Natural killer cell (primary cell): Measurements from ENCODE around the gene NR2F1-AS1. TPM values are rescaled to one million over a fixed set of nuclear protein-coding genes. Genes with fewer than 3 reads are reported as not detected.

Experiments
- ATAC-seq, 3 donors: fragments of 150-1000 bp in 2 of 3; fragments of 200-7000 bp in 1 of 3; cut with Tn5 transposase; 1 replicate in 1 of 3; 2 replicates in 2 of 3; pipeline ENCODE4 v1.10.0; 2021; ENCODE audit warnings: mild to moderate bottlenecking in 2 of 3, moderate library complexity in 2 of 3
- DNase-seq, 2 donors: peaks; one replicate each; pipeline versions ENCODE4 v3.0.0 to v3.0.0-alpha.2; 2013 to 2021; ENCODE audit warnings: mixed read lengths in 1 of 2
- H3K27ac ChIP-seq: one replicate; pipeline ENCODE4 v1.5.1; 2013; ENCODE audit warnings: mild to moderate bottlenecking, low read length
- H3K27me3 ChIP-seq: one replicate; pipeline ENCODE4 v1.6.1; 2013; ENCODE audit warnings: low read length; ENCODE audit not compliant: control insufficient read depth, insufficient read depth
- H3K36me3 ChIP-seq: one replicate; pipeline ENCODE4 v1.6.1; 2013; ENCODE audit warnings: low read length; ENCODE audit not compliant: control insufficient read depth, insufficient read depth
- H3K4me1 ChIP-seq: one replicate; pipeline ENCODE4 v1.6.1; 2013; ENCODE audit warnings: low read length; ENCODE audit not compliant: control insufficient read depth, insufficient read depth
- H3K4me3 ChIP-seq: one replicate; pipeline ENCODE4 v1.5.1; 2013; ENCODE audit warnings: low read length
- H3K9me3 ChIP-seq: one replicate; pipeline ENCODE4 v1.6.1; 2013; ENCODE audit warnings: low read length; ENCODE audit not compliant: control insufficient read depth, insufficient read depth
- H3K27ac Mint-ChIP-seq, 2 donors: one replicate each; pipeline ENCODE4 v1.8.0; 2022; ENCODE audit warnings: mild to moderate bottlenecking in 2 of 2, mixed read lengths in 2 of 2, moderate library complexity in 1 of 2
- H3K27me3 Mint-ChIP-seq, 2 donors: one replicate each; pipeline ENCODE4 v1.8.0; 2022; ENCODE audit warnings: low read depth in 2 of 2, mixed read lengths in 2 of 2
- H3K36me3 Mint-ChIP-seq: one replicate; pipeline ENCODE4 v1.8.0; 2022; ENCODE audit warnings: mixed read lengths
- H3K4me1 Mint-ChIP-seq, 2 donors: one replicate each; pipeline ENCODE4 v1.8.0; 2022; ENCODE audit warnings: mixed read lengths in 2 of 2
- H3K4me3 Mint-ChIP-seq: one replicate; pipeline ENCODE4 v1.8.0; 2022; ENCODE audit warnings: mild to moderate bottlenecking, moderate library complexity, mixed read lengths
- H3K9me3 Mint-ChIP-seq, 2 donors: one replicate each; pipeline ENCODE4 v1.8.0; 2022; ENCODE audit warnings: mixed read lengths in 2 of 2
- CTCF ChIP-seq: fragments of 200-600 bp; IDR thresholded peaks from one replicate; pipeline ENCODE4 v1.8.0; 2022; ENCODE audit warnings: antibody characterized with exemption
- WGBS: methylation state at CpG from one replicate; pipeline ENCODE4 v1.1.7; 2013; ENCODE audit warnings: missing lambda C conversion rate; ENCODE audit not compliant: insufficient coverage; 5-methylcytosine and 5-hydroxymethylcytosine counted together
- intact Hi-C: fragments of 100-400 bp; cut with micrococcal nuclease; formaldehyde crosslinking; loops from one replicate; pipeline ENCODE4 v1.14.2; 2022
- total RNA-seq, 4 donors: library from RNA; stranded (reverse); fragments of 120-200 nt in 1 of 4; gene quantifications; one replicate each; pipeline versions ENCODE4 v1.2.3 to v1.2.4, GENCODE V29; 2013 to 2022

Gene NR2F1-AS1
- total RNA-seq, 3 donors from 2014 or later (not counting 1 experiment from before 2014, with no cell fraction given) = not detected

- Mint-ChIP-seq H3K36me3 (no peaks in the 10 kb centered on the region), H3K4me3 (no peak overlapping the region), H3K27me3 (no peaks in the 10 kb centered on the region), H3K9me3 (peaks cover 8 to 10% of the 10 kb centered on the region in 2 donors), H3K4me1 (no peaks in the 10 kb centered on the region), H3K27ac (no peak overlapping the region)
- DNase-seq (no peak), ATAC-seq (no peak)
- TF ChIP-seq CTCF = no peak
- no peak overlapping the region for H3K27ac ChIP-seq
- no peaks in the 10 kb centered on the region for H3K9me3 ChIP-seq
- no peaks in the 10 kb centered on the region for H3K27me3 ChIP-seq
- H3K4me1 ChIP-seq = no peaks in the 10 kb centered on the region
- no peak overlapping the region for H3K4me3 ChIP-seq
- intact Hi-C loops = no loop called here
- no peaks in the 10 kb centered on the region for H3K36me3 ChIP-seq
Observed at GRCh38 chr5:93479982-93480509, 101.0 kb downstream of the NR2F1-AS1 start.

GRCh38 chr5:93477816-93478215 lies 103.2 kb downstream of the NR2F1-AS1 start:
- H3K4me3 ChIP-seq = no peak overlapping the region
- no peaks in the 10 kb centered on the region for H3K9me3 ChIP-seq
- DNase-seq (no peak), ATAC-seq (no peak)
- no peaks in the 10 kb centered on the region for H3K4me1 ChIP-seq
- TF ChIP-seq CTCF = no peak
- Mint-ChIP-seq H3K27ac (no peak overlapping the region), H3K4me1 (no peaks in the 10 kb centered on the region), H3K4me3 (no peak overlapping the region), H3K27me3 (no peaks in the 10 kb centered on the region), H3K36me3 (no peaks in the 10 kb centered on the region), H3K9me3 (peaks cover 4% of the 10 kb centered on the region in 2 donors)
- H3K27me3 ChIP-seq = no peaks in the 10 kb centered on the region
- no peak overlapping the region for H3K27ac ChIP-seq
- intact Hi-C loops = no loop called here
- no peaks in the 10 kb centered on the region for H3K36me3 ChIP-seq

DNA sequence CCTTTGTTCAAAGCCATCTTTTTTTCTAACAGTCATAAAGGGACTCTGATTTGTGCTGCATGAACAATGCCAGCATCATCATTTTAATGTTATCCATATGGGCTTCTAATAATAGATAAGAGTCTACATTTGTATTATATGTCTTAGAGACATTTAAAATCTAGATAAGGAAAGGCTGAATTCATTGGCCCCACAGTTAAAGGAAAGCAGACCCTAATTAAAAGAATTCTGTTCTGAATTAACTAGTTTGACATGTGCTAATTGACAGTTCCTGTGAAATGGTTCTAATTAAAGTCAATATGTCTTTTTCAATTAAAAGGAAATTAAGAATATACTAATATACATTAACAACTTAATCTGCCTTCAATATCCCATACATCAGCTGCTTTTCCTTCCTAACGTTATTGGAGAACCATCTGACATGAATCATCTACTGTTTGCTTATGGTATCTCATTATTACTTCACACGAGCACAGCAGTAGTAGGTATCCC lies 104.7 kb downstream of the NR2F1-AS1 start:
- H3K27me3 ChIP-seq = no peaks in the 10 kb centered on the region
- intact Hi-C loops = no loop called here
- ATAC-seq (no peak), DNase-seq (no peak)
- no peaks in the 10 kb centered on the region for H3K36me3 ChIP-seq
- no peak for TF ChIP-seq CTCF
- no peak overlapping the region for H3K27ac ChIP-seq
- WGBS = 81% methylated on average over 2 of the region's 2 CpGs
- no peaks in the 10 kb centered on the region for H3K4me1 ChIP-seq
- no peaks in the 10 kb centered on the region for H3K9me3 ChIP-seq
- H3K36me3 Mint-ChIP-seq = no peaks in the 10 kb centered on the region
- peaks cover 4% of the 10 kb centered on the region in 2 donors for H3K9me3 Mint-ChIP-seq
- H3K27me3 Mint-ChIP-seq = no peaks in the 10 kb centered on the region
- H3K4me3 Mint-ChIP-seq = no peak overlapping the region
- H3K4me3 ChIP-seq = no peak overlapping the region
- no peak overlapping the region for H3K27ac Mint-ChIP-seq
- H3K4me1 Mint-ChIP-seq = no peaks in the 10 kb centered on the region

DNA sequence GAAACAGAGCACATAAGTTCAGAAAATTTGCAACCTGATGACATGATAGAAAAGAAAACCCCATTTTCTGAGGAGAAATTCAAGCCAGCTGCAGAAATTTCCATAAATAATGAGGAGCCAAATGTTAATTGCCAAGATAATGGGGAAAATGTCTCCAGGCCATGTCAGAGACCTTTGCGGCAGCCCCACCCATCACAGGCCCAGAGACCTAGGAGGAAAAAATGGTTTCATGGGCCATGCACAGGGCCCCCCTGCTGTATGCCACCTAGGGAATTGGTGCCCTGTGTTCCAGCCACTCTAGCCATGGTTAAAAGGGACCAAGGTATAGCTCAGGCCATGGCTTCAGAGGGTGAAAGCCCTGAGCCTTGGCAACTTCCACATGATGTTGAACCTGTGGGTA lies 118.1 kb downstream of the NR2F1-AS1 start:
- H3K9me3 ChIP-seq = peaks cover 9% of the 10 kb centered on the region
- peaks cover 9% of the 10 kb centered on the region in 2 donors for H3K9me3 Mint-ChIP-seq
- no peaks in the 10 kb centered on the region for H3K36me3 Mint-ChIP-seq
- no peak overlapping the region for H3K27ac Mint-ChIP-seq
- no peaks in the 10 kb centered on the region for H3K36me3 ChIP-seq
- H3K27me3 Mint-ChIP-seq = no peaks in the 10 kb centered on the region
- H3K4me3 Mint-ChIP-seq = no peak overlapping the region
- 100% methylated on average over 1 of the region's 1 CpG for whole genome bisulfite sequencing
- no peak for DNase-seq
- no peaks in the 10 kb centered on the region for H3K27me3 ChIP-seq
- ATAC-seq = no peak
- no peaks in the 10 kb centered on the region for H3K4me1 Mint-ChIP-seq
- H3K27ac ChIP-seq = no peak overlapping the region
- no peak for TF ChIP-seq CTCF
- no peak overlapping the region for H3K4me3 ChIP-seq
- H3K4me1 ChIP-seq = no peaks in the 10 kb centered on the region
- intact Hi-C loops = no loop called here
